H1 (cell line): ENCODE measurements around the gene OR10T2. TPM values are rescaled to one million over a fixed set of nuclear protein-coding genes. Genes with fewer than 3 reads are reported as not detected.

Source experiments
- CTCF ChIA-PET: fragments of 300-600 bp; sonication (Branson Sonifier 250); formaldehyde crosslinking; loops from one replicate; lab custom pipeline; 2021; ENCODE audit not compliant: partially characterized antibody; lab: Charles Lee
- POLR2A ChIA-PET: fragments of 300-600 bp; sonication (Branson Sonifier 250); formaldehyde crosslinking; loops from one replicate; lab custom pipeline; 2021; ENCODE audit warnings: inconsistent platforms; ENCODE audit not compliant: partially characterized antibody; lab: Charles Lee
- DNase-seq, 2 experiments: peaks; one replicate each; pipeline versions ENCODE4 v3.0.0 to v3.0.0-alpha.2; 2010 to 2022; ENCODE audit warnings: low spot score in 2 of 2, low read depth in 1 of 2, mixed read lengths in 1 of 2
- FAIRE-seq: peaks from 2 replicates; lab custom pipeline; 2011; peaks lifted over from hg19 to GRCh38; lab: Jason Lieb, UNC
- H2AFZ ChIP-seq: 2 replicates; pipeline ENCODE4 v1.8.1; 2012; ENCODE audit warnings: low read length, inconsistent platforms
- H2AK5ac ChIP-seq: 2 replicates; pipeline ENCODE4 v1.6.1; 2013; ENCODE audit warnings: low read depth, low read length
- H2BK120ac ChIP-seq: replicated peaks from 2 replicates; pipeline ENCODE3; 2013; ENCODE audit warnings: low read depth, low read length, inconsistent platforms
- H2BK12ac ChIP-seq: 2 replicates; pipeline ENCODE4 v1.6.1; 2013; ENCODE audit warnings: low read depth, low read length
- H2BK15ac ChIP-seq: 2 replicates; pipeline ENCODE4 v1.6.1; 2013; ENCODE audit warnings: low read length
- H2BK20ac ChIP-seq: 2 replicates; pipeline ENCODE4 v1.6.1; 2013; ENCODE audit warnings: low read length
- H2BK5ac ChIP-seq: 2 replicates; pipeline ENCODE4 v1.6.1; 2013; ENCODE audit warnings: low read depth, low read length
- H3K14ac ChIP-seq: 2 replicates; pipeline ENCODE4 v1.6.1; 2013; ENCODE audit warnings: inconsistent platforms; ENCODE audit not compliant: insufficient read length
- H3K18ac ChIP-seq: 2 replicates; pipeline ENCODE4 v1.6.1; 2013; ENCODE audit warnings: low read length; ENCODE audit errors: extremely low read depth
- H3K23ac ChIP-seq: 2 replicates; pipeline ENCODE4 v1.6.1; 2013; ENCODE audit warnings: inconsistent platforms; ENCODE audit not compliant: insufficient read length
- H3K23me2 ChIP-seq: 2 replicates; pipeline ENCODE4 v1.6.1; 2013; ENCODE audit warnings: low read depth, low read length
- H3K27ac ChIP-seq: 2 replicates; pipeline ENCODE4 v1.6.1; 2011; ENCODE audit warnings: low read depth, low read length, inconsistent platforms
- H3K27me3 ChIP-seq, 4 experiments: replicated peaks in 1 of 4; 1 replicate in 1 of 4; 2 replicates in 3 of 4; pipeline versions ENCODE4 v1.6.1 to v1.8.1; 2011 to 2013; ENCODE audit warnings: low read length in 3 of 4, mild to moderate bottlenecking in 3 of 4, inconsistent platforms in 2 of 4, mixed read lengths in 2 of 4, moderate library complexity in 1 of 4; ENCODE audit not compliant: control insufficient read depth in 3 of 4, insufficient read depth in 3 of 4; ENCODE audit errors: extremely low read depth in 1 of 4
- H3K36me3 ChIP-seq, 4 experiments: 2 replicates each; pipeline versions ENCODE4 v1.6.1 to v1.8.1; 2011 to 2013; ENCODE audit warnings: mild to moderate bottlenecking in 4 of 4, low read length in 3 of 4, moderate library complexity in 2 of 4, control low read depth in 1 of 4, inconsistent platforms in 1 of 4; ENCODE audit not compliant: insufficient read depth in 4 of 4, control insufficient read depth in 2 of 4
- H3K4ac ChIP-seq: replicated peaks from 2 replicates; pipeline ENCODE3; 2013; ENCODE audit warnings: low read length, low read depth, mixed read lengths, inconsistent platforms; ENCODE audit not compliant: insufficient read length
- H3K4me1 ChIP-seq, 4 experiments: replicated peaks in 1 of 4; 1 replicate in 1 of 4; 2 replicates in 3 of 4; pipeline versions ENCODE4 v1.6.1 to v1.8.1; 2011 to 2013; ENCODE audit warnings: low read length in 3 of 4, inconsistent platforms in 2 of 4, mixed read lengths in 1 of 4; ENCODE audit not compliant: insufficient read depth in 4 of 4, control insufficient read depth in 3 of 4
- H3K4me2 ChIP-seq, 2 experiments: 2 replicates each; pipeline versions ENCODE4 v1.6.1 to v1.8.1; 2011 to 2013; ENCODE audit warnings: low read depth in 2 of 2, low read length in 2 of 2, control low read depth in 1 of 2, inconsistent platforms in 1 of 2, mild to moderate bottlenecking in 1 of 2; ENCODE audit not compliant: insufficient read depth in 1 of 2
- H3K4me3 ChIP-seq, 4 experiments: fragments of 200-600, 300-600 bp in 1 of 4; sonication (generic), shearing (Covaris generic), sonication (Bioruptor Twin) in 1 of 4; 2 replicates each; pipeline versions ENCODE4 v1.5.1 to v1.8.1; 2011 to 2016; ENCODE audit warnings: low read length in 4 of 4, low read depth in 3 of 4, control low read depth in 2 of 4, inconsistent platforms in 2 of 4, mild to moderate bottlenecking in 2 of 4, mixed read lengths in 1 of 4, moderate library complexity in 1 of 4; ENCODE audit not compliant: insufficient read depth in 2 of 4; ENCODE audit errors: extremely low read depth in 1 of 4
- H3K56ac ChIP-seq: replicated peaks from 2 replicates; pipeline ENCODE3; 2013; ENCODE audit warnings: low read depth, mild to moderate bottlenecking, mixed read lengths, low read length, inconsistent platforms; ENCODE audit not compliant: insufficient read length
- H3K79me1 ChIP-seq: 2 replicates; pipeline ENCODE4 v1.6.1; 2013; ENCODE audit warnings: low read depth, low read length, control low read depth
- H3K79me2 ChIP-seq, 2 experiments: 2 replicates each; pipeline versions ENCODE4 v1.6.1 to v1.8.1; 2012 to 2013; ENCODE audit warnings: low read length in 2 of 2, mild to moderate bottlenecking in 2 of 2, inconsistent platforms in 1 of 2; ENCODE audit not compliant: insufficient read depth in 2 of 2, control insufficient read depth in 1 of 2
- H3K9ac ChIP-seq, 4 experiments: replicated peaks in 1 of 4; 1 replicate in 1 of 4; 2 replicates in 3 of 4; pipeline versions ENCODE4 v1.6.1 to v1.8.1; 2011 to 2013; ENCODE audit warnings: low read depth in 3 of 4, low read length in 3 of 4, control low read depth in 2 of 4, mild to moderate bottlenecking in 2 of 4, moderate library complexity in 2 of 4, inconsistent platforms in 1 of 4; ENCODE audit errors: extremely low read depth in 1 of 4
- H3K9me3 ChIP-seq, 2 experiments: 2 replicates each; pipeline versions ENCODE4 v1.6.1 to v1.8.1; 2012 to 2013; ENCODE audit warnings: mild to moderate bottlenecking in 2 of 2, moderate library complexity in 2 of 2, control low read depth in 1 of 2, inconsistent platforms in 1 of 2, low read depth in 1 of 2, low read length in 1 of 2, mixed read lengths in 1 of 2; ENCODE audit not compliant: insufficient read depth in 2 of 2
- H4K20me1 ChIP-seq, 2 experiments: replicated peaks in 1 of 2; 2 replicates each; pipeline versions ENCODE3 to v1.8.1; 2011 to 2013; ENCODE audit warnings: inconsistent platforms in 2 of 2, low read length in 2 of 2, mild to moderate bottlenecking in 1 of 2; ENCODE audit not compliant: insufficient read depth in 2 of 2, control insufficient read depth in 1 of 2
- H4K5ac ChIP-seq: 2 replicates; pipeline ENCODE4 v1.6.1; 2013; ENCODE audit warnings: low read length, low read depth, mixed read lengths, inconsistent platforms; ENCODE audit not compliant: insufficient read length
- H4K8ac ChIP-seq: 2 replicates; pipeline ENCODE4 v1.8.0; 2013; ENCODE audit warnings: mild to moderate bottlenecking, moderate library complexity, low read length, inconsistent platforms; ENCODE audit not compliant: insufficient read depth; ENCODE audit errors: extremely low read depth
- H4K91ac ChIP-seq: replicated peaks from 2 replicates; pipeline ENCODE3; 2013; ENCODE audit warnings: low read length, mixed read lengths, inconsistent platforms; ENCODE audit not compliant: insufficient read length
- CEBPB ChIP-seq: IDR thresholded peaks from 2 replicates; pipeline ENCODE4 v1.6.1; 2012; ENCODE audit warnings: low read depth, low read length
- JUND ChIP-seq: IDR thresholded peaks from 2 replicates; pipeline ENCODE4 v1.6.1; 2011; ENCODE audit warnings: mild to moderate bottlenecking, improper control_type of control experiment, low read length
- NANOG ChIP-seq: IDR thresholded peaks from 2 replicates; pipeline ENCODE4 v1.6.1; 2011; ENCODE audit warnings: low read length, low read depth, mild to moderate bottlenecking, inconsistent platforms; ENCODE audit not compliant: insufficient read depth, poor library complexity, severe bottlenecking
- PHF8 ChIP-seq: fragments of 200-600 bp; sonication (generic); conservative IDR thresholded peaks from 2 replicates; pipeline ENCODE4 v1.7.1; 2012; ENCODE audit warnings: low read depth, mild to moderate bottlenecking, inconsistent platforms, low read length, moderate library complexity
- SIN3A ChIP-seq, 2 experiments: IDR thresholded peaks in 1 of 2; conservative IDR thresholded peaks in 1 of 2; 2 replicates each; pipeline ENCODE4 v1.6.1; 2011 to 2012; ENCODE audit warnings: low read length in 2 of 2, improper control_type of control experiment in 1 of 2, low read depth in 1 of 2, mild to moderate bottlenecking in 1 of 2
- TAF1 ChIP-seq: IDR thresholded peaks from 2 replicates; pipeline ENCODE4 v1.6.1; 2011; ENCODE audit warnings: mild to moderate bottlenecking, low read depth, low read length
- YY1 ChIP-seq: IDR thresholded peaks from 2 replicates; pipeline ENCODE4 v1.6.1; 2011; ENCODE audit warnings: low read depth, mild to moderate bottlenecking, low read length
- ZNF274 ChIP-seq: IDR thresholded peaks from 2 replicates; pipeline ENCODE4 v1.7.0; 2012; ENCODE audit warnings: low read length, borderline replicate concordance; ENCODE audit errors: extremely low read depth
- WGBS, 2 experiments: shearing (Covaris generic) in 1 of 2; methylation state at CpG; one replicate each; pipeline versions ENCODE4 v1.1.6 to v1.1.7; 2013 to 2015; ENCODE audit warnings: low lambda C conversion rate in 2 of 2, mixed read lengths in 2 of 2, inconsistent platforms in 1 of 2, low coverage in 1 of 2, missing lambda C conversion rate in 1 of 2; ENCODE audit not compliant: insufficient replicate concordance in 2 of 2, insufficient coverage in 1 of 2, insufficient read length in 1 of 2; ENCODE audit errors: extremely low coverage in 1 of 2, missing lambda C conversion rate in 1 of 2; 5-methylcytosine and 5-hydroxymethylcytosine counted together
- polyA plus RNA-seq, 7 experiments: library from polyadenylated mRNA; depleted of rRNA in 3 of 7; stranded (reverse) in 5 of 7; unstranded in 2 of 7; fragments of >200 nt in 5 of 7; fragments of 200-250 nt in 2 of 7; gene quantifications; 1 replicate in 5 of 7; 2 replicates in 1 of 7; 4 replicates in 1 of 7; pipeline versions ENCODE4 v1.2.1 to v1.2.3, GENCODE V29; 2011 to 2013; ENCODE audit warnings: missing spikeins in 2 of 7, mixed read lengths in 2 of 7
- total RNA-seq: library from RNA; stranded (reverse); fragmentation: NEBNext Ultra II Directional; extraction: Animal tissue kit (Norgen Biotek cat#: 25700); gene quantifications from 2 replicates; pipeline ENCODE4 v1.2.1, GENCODE V29; 2021
- TF ChIP-seq, protein P1 (sequence below): IDR thresholded peaks from 2 replicates; pipeline ENCODE4 v1.6.1; 2012; ENCODE audit warnings: inconsistent platforms

The OR10T2 gene
- total and polyA plus RNA-seq, 2 of the 8 experiments (the other 6 are each of a cell fraction or from before 2014, with no cell fraction given): not detected

DNA sequence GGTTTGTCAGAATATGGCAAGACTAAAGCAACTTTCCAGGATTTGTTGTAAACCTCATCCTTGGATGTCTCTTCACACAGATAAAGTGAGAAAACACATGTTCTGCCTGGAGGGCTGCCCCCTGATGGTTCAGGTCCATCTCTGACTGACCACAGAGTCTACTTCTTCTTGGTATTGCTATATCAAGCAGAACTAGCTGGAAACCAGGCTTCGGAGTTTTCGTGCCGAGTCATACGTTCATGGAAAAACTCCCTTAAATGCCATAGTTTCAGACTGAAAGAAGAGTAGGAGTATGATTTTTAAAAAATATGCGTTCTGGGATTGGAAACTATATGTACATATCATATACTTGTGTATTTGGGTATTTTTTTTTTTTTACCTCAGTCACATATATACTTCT lies 5.8 kb downstream of the OR10T2 start:
- no peak overlapping the region for H2AK5ac ChIP-seq
- no peaks in the 10 kb centered on the region for H3K79me1 ChIP-seq
- no peaks in the 10 kb centered on the region for H3K4me1 ChIP-seq
- H3K9ac ChIP-seq: no peak overlapping the region
- no peak overlapping the region for H3K4me2 ChIP-seq
- H3K56ac ChIP-seq: no peak overlapping the region
- POLR2A ChIA-PET: no interaction called here
- no peak overlapping the region for H3K4me3 ChIP-seq
- CTCF ChIA-PET: interaction anchor here (0.6 kb wide), 1 partner anchor 487 kb away, joined by 3 read pairs; no protein-coding TSS in a partner anchor
- H4K20me1 ChIP-seq: no peaks in the 10 kb centered on the region
- no peak overlapping the region for H3K27ac ChIP-seq
- H3K36me3 ChIP-seq: no peaks in the 10 kb centered on the region
- no peak overlapping the region for H3K18ac ChIP-seq
- no peaks in the 10 kb centered on the region for H3K9me3 ChIP-seq
- H2BK20ac ChIP-seq: no peak overlapping the region
- H4K91ac ChIP-seq: no peak overlapping the region
- H2BK5ac ChIP-seq: no peak overlapping the region
- H3K79me2 ChIP-seq: no peaks in the 10 kb centered on the region
- WGBS, 2 experiments: 96% methylated on average over 5 of the region's 5 CpGs; no CpG with 5 or more reads in 1 of the 2 experiments
- no peak overlapping the region for H2BK120ac ChIP-seq
- no peak overlapping the region for H4K5ac ChIP-seq
- no peak overlapping the region for H4K8ac ChIP-seq
- FAIRE-seq (no peak), DNase-seq (no peak)
- no peak overlapping the region for H2AFZ ChIP-seq
- H3K27me3 ChIP-seq: no peaks in the 10 kb centered on the region
- no peak overlapping the region for H3K23ac ChIP-seq
- H3K4ac ChIP-seq: no peak overlapping the region
- no peak overlapping the region for H2BK12ac ChIP-seq
- no peak overlapping the region for H3K14ac ChIP-seq
- no peaks in the 10 kb centered on the region for H3K23me2 ChIP-seq
- H2BK15ac ChIP-seq: no peak overlapping the region
- TF ChIP-seq SIN3A (conservative IDR thresholded peaks at IDR 0.05 in 1 of 2, IDR thresholded peaks at IDR 0.05 in 1 of 2; ENCODE audit: low read depth in 1 of 2, low read length in 2 of 2) (no peak), JUND (no peak), CEBPB (no peak), NANOG (no peak), PHF8 (no peak), ZNF274 (no peak), TAF1 (no peak), YY1 (no peak)
- TF ChIP-seq, protein P1, sequence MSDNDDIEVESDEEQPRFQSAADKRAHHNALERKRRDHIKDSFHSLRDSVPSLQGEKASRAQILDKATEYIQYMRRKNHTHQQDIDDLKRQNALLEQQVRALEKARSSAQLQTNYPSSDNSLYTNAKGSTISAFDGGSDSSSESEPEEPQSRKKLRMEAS: no peak
